H9 (cell line): ENCODE results near the gene PDZRN4. TPM values are rescaled to one million over a fixed set of nuclear protein-coding genes. Genes with fewer than 3 reads are reported as not detected.

Experiments used
- DNase-seq: peaks from one replicate; pipeline ENCODE4 v3.0.0-alpha.2; 2017
- H2AFZ ChIP-seq: one replicate; pipeline ENCODE4 v1.6.1; 2013; ENCODE audit warnings: mild to moderate bottlenecking, low read length, control low read depth, moderate library complexity
- H2AK5ac ChIP-seq: 2 replicates; pipeline ENCODE4 v1.6.1; 2013; ENCODE audit warnings: low read length, control low read depth, mixed read lengths; ENCODE audit not compliant: insufficient read length
- H2BK120ac ChIP-seq: one replicate; pipeline ENCODE4 v1.6.1; 2013; ENCODE audit warnings: low read depth, mild to moderate bottlenecking, low read length, control low read depth, inconsistent platforms; ENCODE audit not compliant: poor library complexity, severe bottlenecking
- H2BK12ac ChIP-seq: 2 replicates; pipeline ENCODE4 v1.6.1; 2013; ENCODE audit warnings: low read length, control low read depth, mixed read lengths, low read depth; ENCODE audit not compliant: insufficient read length
- H2BK15ac ChIP-seq: 2 replicates; pipeline ENCODE4 v1.6.1; 2013; ENCODE audit warnings: low read depth, low read length, control low read depth
- H2BK20ac ChIP-seq: one replicate; pipeline ENCODE4 v1.6.1; 2013; ENCODE audit warnings: low read depth, mild to moderate bottlenecking, low read length, control low read depth, inconsistent platforms; ENCODE audit not compliant: poor library complexity, severe bottlenecking
- H2BK5ac ChIP-seq: 2 replicates; pipeline ENCODE4 v1.6.1; 2013; ENCODE audit warnings: low read length, control low read depth, mixed read lengths; ENCODE audit not compliant: insufficient read length
- H3K14ac ChIP-seq: 2 replicates; pipeline ENCODE4 v1.6.1; 2013; ENCODE audit warnings: low read length, control low read depth; ENCODE audit not compliant: insufficient read depth
- H3K18ac ChIP-seq: 2 replicates; pipeline ENCODE4 v1.6.1; 2013; ENCODE audit warnings: low read depth, mild to moderate bottlenecking, mixed read lengths, low read length, control low read depth; ENCODE audit not compliant: insufficient read length
- H3K23ac ChIP-seq: 2 replicates; pipeline ENCODE4 v1.6.1; 2013; ENCODE audit warnings: low read length, control low read depth, mixed read lengths, low read depth; ENCODE audit not compliant: insufficient read length
- H3K23me2 ChIP-seq: 2 replicates; pipeline ENCODE4 v1.6.1; 2013; ENCODE audit warnings: low read depth, mild to moderate bottlenecking, mixed read lengths, low read length, control low read depth; ENCODE audit not compliant: insufficient read length, poor library complexity, severe bottlenecking
- H3K27ac ChIP-seq: 2 replicates; pipeline ENCODE4 v1.5.1; 2013; ENCODE audit warnings: low read length, control low read depth, mixed read lengths, low read depth; ENCODE audit not compliant: insufficient read length
- H3K27me3 ChIP-seq: 2 replicates; pipeline ENCODE4 v1.6.1; 2013; ENCODE audit warnings: low read length, control low read depth, inconsistent platforms; ENCODE audit not compliant: insufficient read depth
- H3K4ac ChIP-seq: 2 replicates; pipeline ENCODE4 v1.6.1; 2013; ENCODE audit warnings: low read depth, mild to moderate bottlenecking, control low read depth, inconsistent platforms, low read length, moderate library complexity
- H3K4me1 ChIP-seq: 2 replicates; pipeline ENCODE4 v1.6.1; 2013; ENCODE audit warnings: low read length, control low read depth, inconsistent platforms; ENCODE audit not compliant: insufficient read depth
- H3K4me2 ChIP-seq: 2 replicates; pipeline ENCODE4 v1.6.1; 2013; ENCODE audit warnings: low read length, control low read depth, mixed read lengths; ENCODE audit not compliant: insufficient read length, insufficient read depth
- H3K56ac ChIP-seq: 2 replicates; pipeline ENCODE4 v1.6.1; 2013; ENCODE audit warnings: low read depth, mild to moderate bottlenecking, mixed read lengths, low read length, control low read depth; ENCODE audit not compliant: insufficient read length
- H3K79me1 ChIP-seq: 2 replicates; pipeline ENCODE4 v1.6.1; 2013; ENCODE audit warnings: low read depth, mild to moderate bottlenecking, moderate library complexity, low read length, control low read depth, inconsistent platforms; ENCODE audit not compliant: insufficient read depth, poor library complexity, severe bottlenecking
- H3K79me2 ChIP-seq: 2 replicates; pipeline ENCODE4 v1.6.1; 2013; ENCODE audit warnings: low read length, control low read depth, inconsistent platforms; ENCODE audit not compliant: insufficient read depth
- H3K9ac ChIP-seq: 2 replicates; pipeline ENCODE4 v1.6.1; 2013; ENCODE audit warnings: low read length, control low read depth, mixed read lengths; ENCODE audit not compliant: insufficient read length; ENCODE audit errors: extremely low read depth
- H3K9me3 ChIP-seq: one replicate; pipeline ENCODE4 v1.6.1; 2013; ENCODE audit warnings: low read depth, low read length, inconsistent platforms; ENCODE audit not compliant: control insufficient read depth
- H3T11ph ChIP-seq: one replicate; pipeline ENCODE4 v1.6.1; 2013; ENCODE audit warnings: mild to moderate bottlenecking, low read length, control low read depth, inconsistent platforms
- H4K20me1 ChIP-seq: one replicate; pipeline ENCODE4 v1.6.1; 2013; ENCODE audit not compliant: control insufficient read depth, insufficient read length, insufficient read depth
- H4K5ac ChIP-seq: 2 replicates; pipeline ENCODE4 v1.6.1; 2013; ENCODE audit warnings: low read depth, mild to moderate bottlenecking, mixed read lengths, low read length, control low read depth; ENCODE audit not compliant: insufficient read length
- H4K8ac ChIP-seq: replicated peaks from 2 replicates; pipeline ENCODE4 v1.6.1; 2013; ENCODE audit warnings: low read length, control low read depth, mixed read lengths, low read depth; ENCODE audit not compliant: insufficient read length
- H4K91ac ChIP-seq: 2 replicates; pipeline ENCODE4 v1.6.1; 2013; ENCODE audit warnings: low read depth, mild to moderate bottlenecking, moderate library complexity, mixed read lengths, low read length, control low read depth; ENCODE audit not compliant: insufficient read length
- H3K27ac Mint-ChIP-seq, 3 experiments: 2 replicates in 2 of 3; 3 replicates in 1 of 3; pipeline ENCODE4 v1.8.0; 2020 to 2021; ENCODE audit warnings: mixed read lengths in 3 of 3, mild to moderate bottlenecking in 1 of 3, moderate library complexity in 1 of 3
- H3K27me3 Mint-ChIP-seq: 2 replicates; pipeline ENCODE4 v1.8.0; 2021; ENCODE audit warnings: low read depth, mild to moderate bottlenecking, moderate library complexity, mixed read lengths
- H3K36me3 Mint-ChIP-seq, 3 experiments: 2 replicates in 2 of 3; 3 replicates in 1 of 3; pipeline ENCODE4 v1.8.0; 2020 to 2021; ENCODE audit warnings: low read depth in 3 of 3, mixed read lengths in 3 of 3; ENCODE audit not compliant: insufficient read depth in 1 of 3
- H3K4me1 Mint-ChIP-seq, 2 experiments: 2 replicates each; pipeline ENCODE4 v1.8.0; 2020; ENCODE audit warnings: mixed read lengths in 2 of 2
- H3K4me3 Mint-ChIP-seq, 2 experiments: 2 replicates in 1 of 2; 3 replicates in 1 of 2; pipeline ENCODE4 v1.8.0; 2020 to 2021; ENCODE audit warnings: mild to moderate bottlenecking in 2 of 2, mixed read lengths in 2 of 2, moderate library complexity in 1 of 2
- H3K9me3 Mint-ChIP-seq, 2 experiments: 2 replicates in 1 of 2; 3 replicates in 1 of 2; pipeline ENCODE4 v1.8.0; 2020; ENCODE audit warnings: mild to moderate bottlenecking in 2 of 2, mixed read lengths in 2 of 2, moderate library complexity in 1 of 2
- WGBS: extraction: QIAGEN DNeasy Blood & Tissue Kit; methylation state at CpG from one replicate; pipeline ENCODE4 v1.1.7; 2013; ENCODE audit warnings: missing lambda C conversion rate, low lambda C conversion rate, mixed read lengths; ENCODE audit not compliant: insufficient read length; ENCODE audit errors: extremely low coverage; 5-methylcytosine and 5-hydroxymethylcytosine counted together
- total RNA-seq: library from RNA; stranded (reverse); gene quantifications from 2 replicates; pipeline ENCODE4 v1.2.1, GENCODE V29; 2021
- TF ChIP-seq, protein P1 (sequence below): fragments of 200-600 bp; sonication (generic); conservative IDR thresholded peaks from 3 replicates; pipeline ENCODE4 v1.8.0; 2021; ENCODE audit warnings: antibody characterized with exemption, mild to moderate bottlenecking

The PDZRN4 gene
- total RNA-seq, 1 experiment from 2014 or later: not detected

DNA sequence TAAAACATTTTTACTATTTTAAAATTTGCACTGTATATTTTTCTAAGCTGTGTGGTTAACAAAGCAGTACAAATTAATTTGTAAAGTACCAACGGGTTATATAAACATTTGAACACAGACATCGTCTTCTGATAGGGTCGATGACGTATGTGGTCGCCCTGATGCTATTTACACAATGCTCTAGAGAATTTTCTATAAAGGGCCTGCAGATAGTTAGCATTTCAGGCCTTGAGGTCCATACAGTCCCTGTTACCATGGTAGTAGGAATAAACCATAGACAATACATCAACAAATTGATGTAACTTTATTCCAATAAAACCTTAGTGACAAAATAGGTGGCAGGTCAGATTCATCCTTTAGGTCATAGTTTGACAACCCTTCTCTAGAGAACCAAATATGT is 25.7 kb upstream of the PDZRN4 start:
- no peaks in the 10 kb centered on the region for H4K20me1 ChIP-seq
- DNase-seq: no peak
- H3K14ac ChIP-seq: no peak overlapping the region
- TF ChIP-seq, protein P1, sequence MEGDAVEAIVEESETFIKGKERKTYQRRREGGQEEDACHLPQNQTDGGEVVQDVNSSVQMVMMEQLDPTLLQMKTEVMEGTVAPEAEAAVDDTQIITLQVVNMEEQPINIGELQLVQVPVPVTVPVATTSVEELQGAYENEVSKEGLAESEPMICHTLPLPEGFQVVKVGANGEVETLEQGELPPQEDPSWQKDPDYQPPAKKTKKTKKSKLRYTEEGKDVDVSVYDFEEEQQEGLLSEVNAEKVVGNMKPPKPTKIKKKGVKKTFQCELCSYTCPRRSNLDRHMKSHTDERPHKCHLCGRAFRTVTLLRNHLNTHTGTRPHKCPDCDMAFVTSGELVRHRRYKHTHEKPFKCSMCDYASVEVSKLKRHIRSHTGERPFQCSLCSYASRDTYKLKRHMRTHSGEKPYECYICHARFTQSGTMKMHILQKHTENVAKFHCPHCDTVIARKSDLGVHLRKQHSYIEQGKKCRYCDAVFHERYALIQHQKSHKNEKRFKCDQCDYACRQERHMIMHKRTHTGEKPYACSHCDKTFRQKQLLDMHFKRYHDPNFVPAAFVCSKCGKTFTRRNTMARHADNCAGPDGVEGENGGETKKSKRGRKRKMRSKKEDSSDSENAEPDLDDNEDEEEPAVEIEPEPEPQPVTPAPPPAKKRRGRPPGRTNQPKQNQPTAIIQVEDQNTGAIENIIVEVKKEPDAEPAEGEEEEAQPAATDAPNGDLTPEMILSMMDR: no peak
- H3K4me1 ChIP-seq: no peaks in the 10 kb centered on the region
- no CpG with 5 or more reads among the region's 5 CpGs for WGBS
- no peaks in the 10 kb centered on the region for H3K27me3 Mint-ChIP-seq
- no peak overlapping the region for H3K4me3 Mint-ChIP-seq
- no peaks in the 10 kb centered on the region for H3K79me1 ChIP-seq
- no peaks in the 10 kb centered on the region for H3K79me2 ChIP-seq
- H2AFZ ChIP-seq: no peak overlapping the region
- H3K27ac ChIP-seq: no peak overlapping the region
- no peaks in the 10 kb centered on the region for H3K36me3 Mint-ChIP-seq
- H3T11ph ChIP-seq: no peak overlapping the region
- no peak overlapping the region for H2BK15ac ChIP-seq
- no peak overlapping the region for H3K56ac ChIP-seq
- no peak overlapping the region for H4K5ac ChIP-seq
- H4K91ac ChIP-seq: no peak overlapping the region
- no peak overlapping the region for H2BK120ac ChIP-seq
- no peak overlapping the region for H3K23ac ChIP-seq
- H3K9me3 Mint-ChIP-seq: peaks cover 0 to 2% of the 10 kb centered on the region in 2 experiments; a peak in 1 of 5 replicates
- H2BK20ac ChIP-seq: no peak overlapping the region
- no peak overlapping the region for H3K27ac Mint-ChIP-seq
- H3K4ac ChIP-seq: no peak overlapping the region
- no peaks in the 10 kb centered on the region for H3K23me2 ChIP-seq
- H3K18ac ChIP-seq: no peak overlapping the region
- H3K27me3 ChIP-seq: no peaks in the 10 kb centered on the region
- H2BK5ac ChIP-seq: no peak overlapping the region
- no peak overlapping the region for H2AK5ac ChIP-seq
- H4K8ac ChIP-seq: no peak overlapping the region
- no peak overlapping the region for H3K4me2 ChIP-seq
- H3K9ac ChIP-seq: no peak overlapping the region
- no peak overlapping the region for H2BK12ac ChIP-seq
- H3K4me1 Mint-ChIP-seq: no peaks in the 10 kb centered on the region
- H3K9me3 ChIP-seq: no peaks in the 10 kb centered on the region
